ENCODE data around the gene DLG5. TPM values are rescaled to one million over a fixed set of nuclear protein-coding genes. Genes with fewer than 3 reads are reported as not detected.

DLG5 gene
- total and polyA plus RNA-seq, 9 of the 15 experiments (the other 6 are each of a cell fraction or from before 2014, with no cell fraction given): 1.4 to 26.8 (median 11.2) TPM

GRCh38 chr10:77906951-77907421 is 19.6 kb downstream of the DLG5 start (continued):
- TF ChIP-seq, protein P1, sequence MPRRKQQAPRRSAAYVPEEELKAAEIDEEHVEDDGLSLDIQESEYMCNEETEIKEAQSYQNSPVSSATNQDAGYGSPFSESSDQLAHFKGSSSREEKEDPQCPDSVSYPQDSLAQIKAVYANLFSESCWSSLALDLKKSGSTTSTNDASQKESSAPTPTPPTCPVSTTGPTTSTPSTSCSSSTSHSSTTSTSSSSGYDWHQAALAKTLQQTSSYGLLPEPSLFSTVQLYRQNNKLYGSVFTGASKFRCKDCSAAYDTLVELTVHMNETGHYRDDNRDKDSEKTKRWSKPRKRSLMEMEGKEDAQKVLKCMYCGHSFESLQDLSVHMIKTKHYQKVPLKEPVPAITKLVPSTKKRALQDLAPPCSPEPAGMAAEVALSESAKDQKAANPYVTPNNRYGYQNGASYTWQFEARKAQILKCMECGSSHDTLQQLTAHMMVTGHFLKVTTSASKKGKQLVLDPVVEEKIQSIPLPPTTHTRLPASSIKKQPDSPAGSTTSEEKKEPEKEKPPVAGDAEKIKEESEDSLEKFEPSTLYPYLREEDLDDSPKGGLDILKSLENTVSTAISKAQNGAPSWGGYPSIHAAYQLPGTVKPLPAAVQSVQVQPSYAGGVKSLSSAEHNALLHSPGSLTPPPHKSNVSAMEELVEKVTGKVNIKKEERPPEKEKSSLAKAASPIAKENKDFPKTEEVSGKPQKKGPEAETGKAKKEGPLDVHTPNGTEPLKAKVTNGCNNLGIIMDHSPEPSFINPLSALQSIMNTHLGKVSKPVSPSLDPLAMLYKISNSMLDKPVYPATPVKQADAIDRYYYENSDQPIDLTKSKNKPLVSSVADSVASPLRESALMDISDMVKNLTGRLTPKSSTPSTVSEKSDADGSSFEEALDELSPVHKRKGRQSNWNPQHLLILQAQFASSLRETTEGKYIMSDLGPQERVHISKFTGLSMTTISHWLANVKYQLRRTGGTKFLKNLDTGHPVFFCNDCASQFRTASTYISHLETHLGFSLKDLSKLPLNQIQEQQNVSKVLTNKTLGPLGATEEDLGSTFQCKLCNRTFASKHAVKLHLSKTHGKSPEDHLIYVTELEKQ (CRISPR knock-in tag; IDR thresholded peaks at IDR 0.05): no peak
- TF ChIP-seq GTF2E2 (tag; IDR thresholded peaks at IDR 0.05) (no peak), KDM5B (IDR thresholded peaks at IDR 0.05; ENCODE audit: insufficient replicate concordance, low read depth, low read length) (no peak), MGA (IDR thresholded peaks at IDR 0.05) (no peak), THRAP3 (IDR thresholded peaks at IDR 0.05; ENCODE audit: borderline replicate concordance) (no peak), ARID2 (IDR thresholded peaks at IDR 0.05) (no peak), SLC30A9 (CRISPR knock-in tag; IDR thresholded peaks at IDR 0.05) (no peak), TARDBP (IDR thresholded peaks at IDR 0.05) (no peak), CEBPG (CRISPR knock-in tag; IDR thresholded peaks at IDR 0.05) (no peak; the same call in 1 of the 2 replicates), CEBPG (tag; conservative IDR thresholded peaks at IDR 0.05 in 1 of 2, IDR thresholded peaks at IDR 0.05 in 1 of 2) (peak in 1 of 2 experiments; percentile 43; a peak in 1 of 4 replicates)
- TF ChIP-seq, protein P2, sequence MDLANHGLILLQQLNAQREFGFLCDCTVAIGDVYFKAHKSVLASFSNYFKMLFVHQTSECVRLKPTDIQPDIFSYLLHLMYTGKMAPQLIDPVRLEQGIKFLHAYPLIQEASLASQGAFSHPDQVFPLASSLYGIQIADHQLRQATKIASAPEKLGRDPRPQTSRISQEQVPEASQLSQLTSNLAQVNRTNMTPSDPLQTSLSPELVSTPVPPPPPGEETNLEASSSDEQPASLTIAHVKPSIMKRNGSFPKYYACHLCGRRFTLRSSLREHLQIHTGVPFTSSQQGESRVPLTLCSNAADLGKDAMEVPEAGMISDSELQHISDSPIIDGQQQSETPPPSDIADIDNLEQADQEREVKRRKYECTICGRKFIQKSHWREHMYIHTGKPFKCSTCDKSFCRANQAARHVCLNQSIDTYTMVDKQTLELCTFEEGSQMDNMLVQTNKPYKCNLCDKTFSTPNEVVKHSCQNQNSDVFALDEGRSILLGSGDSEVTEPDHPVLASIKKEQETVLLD (IDR thresholded peaks at IDR 0.05): peak; percentile 52; the same call in 1 of the 2 replicates
